A172 (cell line): ENCODE results near the gene FGF1. TPM values are rescaled to one million over a fixed set of nuclear protein-coding genes. Genes with fewer than 3 reads are reported as not detected.
A peak's percentile ranks its signal among the peaks of the same experiment; 100 is the strongest.

Source experiments
- DNase-seq: peaks from one replicate; pipeline ENCODE4 v3.0.0-alpha.2; 2015; ENCODE audit warnings: low spot score
- total RNA-seq: library from RNA; depleted of rRNA; stranded (reverse); fragments of >200 nt; shearing (Covaris generic); gene quantifications from 2 replicates; pipeline ENCODE4 v1.2.3, GENCODE V29; 2014

FGF1 gene
- total RNA-seq, 1 experiment from 2014 or later: 1.2 TPM

- DNase-seq: peak; percentile 99
Observed at GRCh38 chr5:142644640-142645361, 41.1 kb downstream of the FGF1 start.

GRCh38 chr5:142644127-142644526 lies 41.8 kb downstream of the FGF1 start:
- DNase-seq: peak; percentile 25

- no peak for DNase-seq
Observed at GRCh38 chr5:142643634-142644033, 42.3 kb downstream of the FGF1 start.

GRCh38 chr5:142642427-142642826 lies 43.5 kb downstream of the FGF1 start:
- no peak for DNase-seq

- no peak for DNase-seq
Observed at GRCh38 chr5:142641711-142642110, 44.2 kb downstream of the FGF1 start.

GRCh38 chr5:142640316-142641005 lies 45.4 kb downstream of the FGF1 start:
- no peak for DNase-seq

GRCh38 chr5:142639455-142639854 lies 46.4 kb downstream of the FGF1 start:
- no peak for DNase-seq

GRCh38 chr5:142637871-142638270 lies 48.0 kb downstream of the FGF1 start:
- DNase-seq: no peak

- DNase-seq: no peak
Observed at GRCh38 chr5:142636698-142637324, 49.1 kb downstream of the FGF1 start.

GRCh38 chr5:142636093-142636492 lies 49.8 kb downstream of the FGF1 start:
- DNase-seq: no peak

GRCh38 chr5:142634216-142635011 lies 51.5 kb downstream of the FGF1 start:
- DNase-seq: no peak

GRCh38 chr5:142630927-142631539 lies 54.9 kb downstream of the FGF1 start:
- DNase-seq: peak; percentile 34

GRCh38 chr5:142627383-142628217 lies 58.3 kb downstream of the FGF1 start:
- DNase-seq: no peak

- DNase-seq: no peak
Observed at GRCh38 chr5:142626786-142627185, 59.1 kb downstream of the FGF1 start.

- DNase-seq: no peak
Observed at GRCh38 chr5:142626099-142626498, 59.8 kb downstream of the FGF1 start.

- peak; percentile 80 for DNase-seq
Observed at GRCh38 chr5:142621227-142621626, 64.7 kb downstream of the FGF1 start.

- DNase-seq: no peak
Observed at GRCh38 chr5:142619815-142620214, 66.1 kb downstream of the FGF1 start.

GRCh38 chr5:142618130-142618523 lies 67.8 kb downstream of the FGF1 start:
- peak; percentile 84 for DNase-seq

- no peak for DNase-seq
Observed at GRCh38 chr5:142617416-142618129, 68.3 kb downstream of the FGF1 start.

- no peak for DNase-seq
Observed at GRCh38 chr5:142615948-142616347, 69.9 kb downstream of the FGF1 start.
